MM.1S (cell line): ENCODE results near the gene PLEKHA5.

Experiments used
- DNase-seq: peaks from one replicate; pipeline ENCODE4 v3.0.0-alpha.2; 2015
- H2AFZ ChIP-seq: fragments of 300-600 bp; sonication (generic); 2 replicates; pipeline ENCODE4 v1.6.0; 2016; ENCODE audit warnings: antibody characterized with exemption, low read length
- H3F3A ChIP-seq: fragments of 300-600 bp; sonication (generic); 2 replicates; pipeline ENCODE4 v1.6.1; 2016; ENCODE audit warnings: mild to moderate bottlenecking, antibody characterized with exemption, low read length, moderate library complexity, mixed read lengths; ENCODE audit not compliant: insufficient read depth
- H3K27ac ChIP-seq: fragments of 300-600 bp; sonication (generic); 2 replicates; pipeline ENCODE4 v1.5.1; 2016; ENCODE audit warnings: mild to moderate bottlenecking, low read length
- H3K27me3 ChIP-seq: fragments of 300-600 bp; sonication (generic); replicated peaks from 2 replicates; pipeline ENCODE4 v1.6.0; 2016; ENCODE audit warnings: low read length; ENCODE audit not compliant: insufficient read depth
- H3K36me3 ChIP-seq: fragments of 300-600 bp; sonication (generic); replicated peaks from 2 replicates; pipeline ENCODE4 v1.6.1; 2016; ENCODE audit warnings: mild to moderate bottlenecking, low read length, mixed read lengths; ENCODE audit not compliant: insufficient read depth
- H3K4me1 ChIP-seq: fragments of 300-600 bp; sonication (generic); 2 replicates; pipeline ENCODE4 v1.6.1; 2016; ENCODE audit warnings: low read length, mixed read lengths
- H3K4me2 ChIP-seq: fragments of 300-600 bp; sonication (generic); 2 replicates; pipeline ENCODE4 v1.6.0; 2016; ENCODE audit warnings: low read depth, low read length
- H3K4me3 ChIP-seq: fragments of 300-600 bp; sonication (generic); 2 replicates; pipeline ENCODE4 v1.5.1; 2016; ENCODE audit warnings: low read length, mixed read lengths
- H3K79me2 ChIP-seq: fragments of 300-600 bp; sonication (generic); 2 replicates; pipeline ENCODE4 v1.6.1; 2016; ENCODE audit warnings: mixed run types, low read length, mixed read lengths
- H3K9ac ChIP-seq: fragments of 300-600 bp; sonication (generic); 2 replicates; pipeline ENCODE4 v1.6.1; 2016; ENCODE audit warnings: low read length, mixed read lengths
- H3K9me2 ChIP-seq: fragments of 300-600 bp; sonication (generic); replicated peaks from 2 replicates; pipeline ENCODE4 v1.6.1; 2016; ENCODE audit warnings: mild to moderate bottlenecking, low read length, mixed read lengths; ENCODE audit not compliant: insufficient read depth
- H3K9me3 ChIP-seq: fragments of 300-600 bp; sonication (generic); replicated peaks from 2 replicates; pipeline ENCODE4 v1.6.1; 2016; ENCODE audit warnings: mild to moderate bottlenecking, low read length, mixed read lengths; ENCODE audit not compliant: insufficient read depth
- H4K20me1 ChIP-seq: fragments of 300-600 bp; sonication (generic); 2 replicates; pipeline ENCODE4 v1.6.1; 2016; ENCODE audit warnings: mild to moderate bottlenecking, low read length, moderate library complexity, mixed read lengths; ENCODE audit not compliant: insufficient read depth
- CTCF ChIP-seq: fragments of 300-600 bp; sonication (generic); IDR thresholded peaks from 2 replicates; pipeline ENCODE4 v1.5.1; 2016; ENCODE audit warnings: antibody characterized with exemption, low read length, mixed read lengths
- EZH2 ChIP-seq: fragments of 300-600 bp; sonication (generic); optimal IDR thresholded peaks from 2 replicates; pipeline ENCODE3; 2017; ENCODE audit warnings: low read depth, mild to moderate bottlenecking, antibody characterized with exemption, low read length, mixed read lengths
- EZH2phosphoT487 ChIP-seq: fragments of 300-600 bp; sonication (generic); IDR thresholded peaks from 2 replicates; pipeline ENCODE4 v1.6.1; 2018; ENCODE audit warnings: antibody characterized with exemption, low read length

PLEKHA5 gene

GRCh38 chr12:19151298-19151697 lies 21.8 kb downstream of the PLEKHA5 start:
- Histone ChIP-seq H3K79me2 (no peaks in the 10 kb centered on the region), H3K9me2 (no peaks in the 10 kb centered on the region)
- no peak for DNase-seq

GRCh38 chr12:19153396-19153795 lies 23.9 kb downstream of the PLEKHA5 start:
- H3K9me2 ChIP-seq = no peaks in the 10 kb centered on the region
- H3K4me1 ChIP-seq = no peaks in the 10 kb centered on the region
- H3K27ac ChIP-seq = no peak overlapping the region
- TF ChIP-seq CTCF (no peak), EZH2phosphoT487 (no peak), EZH2 (no peak)
- H4K20me1 ChIP-seq = no peaks in the 10 kb centered on the region
- no peak for DNase-seq
- H3F3A ChIP-seq = no peaks in the 10 kb centered on the region
- no peaks in the 10 kb centered on the region for H3K36me3 ChIP-seq
- no peak overlapping the region for H3K4me3 ChIP-seq
- H3K79me2 ChIP-seq = no peaks in the 10 kb centered on the region
- no peak overlapping the region for H3K9ac ChIP-seq
- no peaks in the 10 kb centered on the region for H3K27me3 ChIP-seq
- H2AFZ ChIP-seq = no peak overlapping the region
- no peaks in the 10 kb centered on the region for H3K9me3 ChIP-seq
- H3K4me2 ChIP-seq = no peak overlapping the region

More at GRCh38 chr12:19151298-19151697, 21.8 kb downstream of the PLEKHA5 start:
- no peak overlapping the region for H3K4me3 ChIP-seq
- H3F3A ChIP-seq = no peaks in the 10 kb centered on the region
- no peak overlapping the region for H3K9ac ChIP-seq
- H3K9me3 ChIP-seq = no peaks in the 10 kb centered on the region
- H2AFZ ChIP-seq = no peak overlapping the region
- H3K27me3 ChIP-seq = no peaks in the 10 kb centered on the region
- H3K27ac ChIP-seq = no peak overlapping the region
- TF ChIP-seq EZH2 (no peak), CTCF (no peak), EZH2phosphoT487 (no peak)
- H3K4me2 ChIP-seq = no peak overlapping the region
- no peaks in the 10 kb centered on the region; the same call in 1 of the 2 replicates for H3K36me3 ChIP-seq
- H3K4me1 ChIP-seq = no peaks in the 10 kb centered on the region
- H4K20me1 ChIP-seq = no peaks in the 10 kb centered on the region

- no peak overlapping the region for H3K9ac ChIP-seq
- no peaks in the 10 kb centered on the region for H3K36me3 ChIP-seq
- H3K4me1 ChIP-seq = no peaks in the 10 kb centered on the region
- TF ChIP-seq EZH2 (no peak), CTCF (no peak), EZH2phosphoT487 (no peak)
- H3K9me3 ChIP-seq = no peaks in the 10 kb centered on the region
- no peaks in the 10 kb centered on the region for H4K20me1 ChIP-seq
- H3K79me2 ChIP-seq = no peaks in the 10 kb centered on the region
- H3K9me2 ChIP-seq = no peaks in the 10 kb centered on the region
- no peak overlapping the region for H3K4me3 ChIP-seq
- H3F3A ChIP-seq = no peaks in the 10 kb centered on the region
- no peak for DNase-seq
- H3K27ac ChIP-seq = no peak overlapping the region
- no peaks in the 10 kb centered on the region for H3K27me3 ChIP-seq
- H3K4me2 ChIP-seq = no peak overlapping the region
- H2AFZ ChIP-seq = no peak overlapping the region
Measured at GRCh38 chr12:19154686-19155085, 25.2 kb downstream of the PLEKHA5 start.
